Stimulated activated CD8-positive, alpha-beta memory T cell treated with anti-CD3 and anti-CD28 coated beads, Interleukin-4, amount 100 ng/mL, for 48 hours (primary cell): ENCODE results near the gene ZNF618.
A peak's percentile ranks its signal among the peaks of the same experiment; 100 is the strongest.
"Not testable (repeated sequence)": the region's sequence is repeated elsewhere in the genome, so short reads cannot be mapped to it uniquely, and the experiment has no call there.

Experiments used
- DNase-seq: peaks from one replicate; pipeline ENCODE4 v3.0.0-alpha.2; 2020

ZNF618 gene

GRCh38 chr9:114027863-114028465 lies 151.9 kb downstream of the ZNF618 start:
- DNase-seq: no peak

DNA sequence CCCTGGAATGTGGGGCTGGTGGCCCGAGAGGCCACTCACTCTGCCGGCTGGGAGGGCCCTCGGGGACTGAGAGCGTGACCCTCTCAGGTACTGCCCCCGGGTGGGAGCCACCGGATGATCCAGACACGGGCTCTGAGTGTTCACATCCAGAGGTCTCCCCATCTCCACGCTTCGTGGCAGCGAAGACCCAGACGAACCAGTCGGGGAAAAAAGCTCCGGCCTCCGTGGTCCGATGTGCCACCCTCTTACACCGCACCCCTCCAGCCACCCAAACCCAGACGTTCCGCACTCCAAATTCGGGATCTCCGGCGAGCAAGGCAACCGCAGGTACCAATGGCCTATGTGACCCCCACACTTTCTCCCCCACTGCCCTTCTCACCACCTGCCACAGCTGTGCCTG lies 152.5 kb downstream of the ZNF618 start:
- no peak for DNase-seq

- no peak for DNase-seq
Measured at GRCh38 chr9:114029311-114030170, 153.4 kb downstream of the ZNF618 start.

GRCh38 chr9:114030364-114030763 lies 154.3 kb downstream of the ZNF618 start:
- DNase-seq: no peak

DNA sequence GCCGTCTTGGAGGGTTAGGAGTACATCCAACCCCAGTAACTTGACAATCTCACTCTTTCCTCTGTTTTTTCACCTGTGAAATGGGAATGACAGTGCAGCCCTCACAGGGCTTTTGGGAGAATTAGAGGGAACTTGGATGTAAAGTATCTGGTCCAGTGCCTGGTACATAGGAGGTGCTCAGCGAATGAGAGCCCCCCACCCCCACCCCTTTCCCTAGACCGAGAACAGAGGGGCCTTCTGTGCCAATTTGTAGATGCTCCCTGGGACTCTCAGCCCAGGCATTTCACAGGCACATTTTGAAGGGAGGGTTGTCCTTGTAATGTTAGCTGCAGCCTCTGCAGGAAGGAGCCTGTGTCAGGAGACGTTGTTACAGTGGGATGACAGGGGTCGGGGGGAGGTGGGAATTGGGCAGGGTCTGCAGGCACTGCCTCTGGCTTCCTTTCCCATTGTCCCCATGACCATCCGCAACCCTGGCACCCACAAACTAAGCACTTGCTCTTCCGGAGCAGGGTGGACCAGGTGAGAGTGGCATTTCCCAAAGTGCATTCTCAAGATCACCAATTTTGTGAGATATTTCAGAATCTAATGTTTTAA lies 155.0 kb downstream of the ZNF618 start:
- no peak for DNase-seq

DNA sequence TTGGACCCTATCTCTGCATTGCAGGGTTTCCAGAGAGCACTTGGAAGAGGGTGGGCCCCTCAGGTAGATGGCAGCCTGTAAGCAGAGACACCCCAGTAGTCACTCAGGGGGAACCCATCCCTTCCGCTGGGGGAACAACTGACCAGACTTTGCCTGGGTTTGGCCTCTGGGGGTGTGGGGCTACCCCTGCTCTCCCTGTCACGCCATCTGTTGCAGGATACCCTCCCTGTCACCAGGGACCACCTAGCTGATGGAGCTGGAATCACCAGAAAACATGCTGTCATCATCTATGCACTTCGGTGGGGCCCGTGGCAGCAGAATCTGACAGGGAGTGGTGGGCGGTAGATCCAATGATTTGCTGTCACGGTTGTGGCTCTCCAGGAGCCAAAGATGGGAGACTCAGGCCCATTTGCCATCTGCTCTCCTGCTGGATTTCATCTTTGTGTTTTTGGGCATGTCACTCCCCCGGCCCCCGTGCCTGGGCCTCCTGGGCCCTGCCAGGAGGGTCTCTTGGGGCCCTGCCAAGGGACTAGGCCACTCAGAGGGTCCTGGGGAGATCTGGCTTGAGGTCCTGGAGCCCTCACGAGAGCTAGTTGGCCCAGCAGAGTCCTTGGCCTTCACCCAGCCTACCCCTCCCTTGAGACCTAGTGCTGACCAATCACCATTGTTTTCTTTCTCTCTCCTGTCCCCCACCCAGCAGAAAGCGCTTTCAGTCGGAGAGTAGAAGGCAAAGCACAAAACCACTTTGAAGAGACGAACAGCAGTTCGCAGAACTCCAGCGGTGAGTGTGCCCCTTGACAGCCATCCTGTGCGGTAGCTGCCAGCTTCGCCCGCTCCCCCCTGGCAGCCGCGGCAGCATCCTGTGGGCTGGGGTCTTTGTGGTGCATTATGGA lies 156.1 kb downstream of the ZNF618 start:
- no peak for DNase-seq

GRCh38 chr9:114033397-114034103 lies 157.4 kb downstream of the ZNF618 start:
- no peak for DNase-seq

- DNase-seq: no peak
Measured at GRCh38 chr9:114034196-114034595, 158.1 kb downstream of the ZNF618 start.

DNA sequence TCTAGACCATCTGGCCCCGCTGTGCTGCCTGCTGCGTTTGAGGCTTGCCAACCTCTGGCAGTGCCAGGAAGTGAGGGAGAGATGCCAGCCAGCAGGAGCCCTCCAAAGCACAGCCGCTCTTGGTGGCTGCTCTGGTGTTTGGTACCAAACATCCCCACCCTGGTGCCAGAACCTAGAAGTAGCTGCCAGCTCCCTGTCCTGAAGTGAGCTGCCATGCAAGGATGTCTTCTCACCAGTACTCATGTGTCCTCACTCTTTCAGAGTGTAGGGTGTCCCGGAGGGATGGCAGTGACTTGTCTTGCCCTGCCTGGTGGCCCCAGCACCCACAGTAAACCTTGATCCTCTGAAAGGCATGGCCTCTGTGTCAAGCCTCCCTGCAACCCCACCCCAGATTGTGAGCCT lies 158.6 kb downstream of the ZNF618 start:
- DNase-seq: no peak

DNA sequence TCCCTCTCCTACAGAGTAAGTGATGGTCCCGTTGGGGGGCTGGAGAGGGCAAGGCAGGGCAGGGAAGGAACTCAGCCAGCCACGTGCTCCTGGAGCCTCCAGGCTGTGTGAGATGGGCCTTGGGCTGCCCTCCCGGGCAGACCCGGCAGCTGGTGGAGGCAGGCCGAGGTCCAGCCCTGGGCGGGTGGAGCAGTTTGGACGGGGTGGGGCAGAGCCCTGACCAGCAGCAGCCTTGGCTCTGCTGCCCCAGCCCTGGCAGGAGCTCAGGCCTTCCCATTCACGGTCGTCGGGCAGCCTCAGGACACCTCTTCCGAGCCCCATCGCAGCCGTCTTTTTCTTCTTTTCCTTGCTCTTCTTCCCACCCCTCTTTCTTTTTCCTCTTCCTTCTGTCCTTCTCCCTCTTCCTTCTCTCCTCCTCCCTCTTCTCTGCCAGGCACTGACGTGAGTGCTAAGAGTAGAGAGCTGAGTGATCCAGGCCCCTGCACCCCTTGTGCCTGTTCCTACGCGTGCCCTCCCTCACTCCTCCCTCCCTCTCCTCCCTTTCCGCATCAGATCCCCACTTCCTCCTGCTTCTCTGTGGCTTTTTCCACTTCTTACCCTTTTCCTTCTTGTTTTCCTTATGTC lies 159.2 kb downstream of the ZNF618 start:
- DNase-seq: no peak

- DNase-seq: peak; percentile 8
Measured at GRCh38 chr9:114035845-114036801, 160.0 kb downstream of the ZNF618 start.

DNA sequence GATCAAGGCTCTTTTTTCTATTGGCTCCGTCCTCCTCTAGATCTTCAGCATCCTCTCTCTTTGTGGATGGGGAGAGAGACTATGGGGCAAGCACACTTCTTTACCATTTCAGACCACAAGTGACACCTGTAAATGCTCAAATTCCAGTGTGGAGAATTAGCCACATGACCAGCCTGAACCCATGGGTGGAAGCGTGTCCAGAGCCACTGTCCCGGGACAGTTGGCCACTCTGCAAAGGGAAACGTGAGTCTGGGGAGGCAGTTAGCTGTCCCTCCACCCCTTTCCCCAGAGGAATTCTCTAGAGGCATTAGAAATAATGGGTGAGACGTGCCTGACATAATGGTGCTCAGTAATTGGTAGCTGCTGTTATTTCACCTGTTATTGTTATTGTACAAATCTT lies 161.1 kb downstream of the ZNF618 start:
- no peak for DNase-seq

- DNase-seq: peak; percentile 10
Measured at GRCh38 chr9:114037961-114038723, 162.0 kb downstream of the ZNF618 start.

DNA sequence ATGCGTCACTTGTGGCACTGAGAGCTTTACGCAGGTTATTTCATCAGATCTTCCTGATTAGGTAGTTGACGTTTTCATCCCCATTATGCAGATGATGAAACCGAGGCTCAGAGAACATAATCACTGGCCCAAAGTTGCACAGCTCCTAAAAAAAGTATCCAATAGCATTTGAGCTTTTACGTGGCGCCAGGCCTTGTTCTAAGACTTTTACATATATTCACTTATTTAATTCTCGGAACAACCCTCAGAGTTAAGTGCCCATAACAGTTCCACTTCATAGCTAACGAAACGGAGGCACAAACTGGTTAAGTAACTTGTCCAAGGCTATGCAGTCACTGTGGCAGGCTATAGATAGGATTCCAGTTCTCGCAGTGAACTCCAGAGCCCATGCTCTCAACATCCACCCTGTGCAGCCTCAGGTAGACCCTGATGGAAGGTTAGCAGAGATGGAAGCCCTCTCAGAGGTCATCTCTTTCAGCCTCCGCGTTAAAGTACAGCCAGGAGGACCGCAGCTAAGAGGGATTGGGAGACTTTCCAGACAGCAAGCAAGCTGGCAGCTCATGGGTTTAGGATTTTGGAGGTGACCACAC lies 162.7 kb downstream of the ZNF618 start:
- DNase-seq: no peak

- no peak for DNase-seq
Measured at GRCh38 chr9:114039484-114039883, 163.4 kb downstream of the ZNF618 start.

- not testable (repeated sequence) for DNase-seq
Measured at GRCh38 chr9:114043660-114044059, 167.6 kb downstream of the ZNF618 start.

GRCh38 chr9:114046237-114046755 lies 170.2 kb downstream of the ZNF618 start:
- no peak for DNase-seq

GRCh38 chr9:114046875-114047274 lies 170.8 kb downstream of the ZNF618 start:
- DNase-seq: no peak

- DNase-seq: peak; percentile 18
Measured at GRCh38 chr9:114047717-114048116, 171.6 kb downstream of the ZNF618 start.
